GM21786 (cell line): ENCODE measurements around the gene ZNF302.
A peak's percentile ranks its signal among the peaks of the same experiment; 100 is the strongest.
"Not testable (repeated sequence)": the region's sequence is repeated elsewhere in the genome, so short reads cannot be mapped to it uniquely, and the experiment has no call there.

Source experiments
- ATAC-seq: cut with Tn5 transposase; IDR thresholded peaks from one replicate; pipeline ENCODE4 v1.9.1; 2021; ENCODE audit not compliant: unreplicated experiment

Gene ZNF302

DNA sequence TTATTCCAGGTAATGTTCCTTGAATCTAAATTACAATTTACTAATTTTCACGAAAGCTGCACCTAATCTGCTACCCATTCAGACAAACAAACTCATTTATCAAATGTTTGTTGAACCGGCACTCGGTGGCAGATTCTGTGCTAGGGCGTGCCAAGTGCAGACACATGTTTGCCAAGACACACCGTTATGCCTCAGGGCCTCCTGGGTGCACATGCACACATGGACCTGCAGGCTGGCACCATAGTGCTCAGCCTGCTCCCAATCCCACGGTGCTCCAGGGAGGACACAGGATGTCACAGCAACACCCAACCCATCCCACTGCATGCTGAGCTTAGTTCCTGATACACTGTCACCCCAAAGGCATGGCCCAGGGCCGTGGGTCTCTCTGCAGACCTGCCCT, 8.2 kb upstream of the ZNF302 start:
- no peak for ATAC-seq

DNA sequence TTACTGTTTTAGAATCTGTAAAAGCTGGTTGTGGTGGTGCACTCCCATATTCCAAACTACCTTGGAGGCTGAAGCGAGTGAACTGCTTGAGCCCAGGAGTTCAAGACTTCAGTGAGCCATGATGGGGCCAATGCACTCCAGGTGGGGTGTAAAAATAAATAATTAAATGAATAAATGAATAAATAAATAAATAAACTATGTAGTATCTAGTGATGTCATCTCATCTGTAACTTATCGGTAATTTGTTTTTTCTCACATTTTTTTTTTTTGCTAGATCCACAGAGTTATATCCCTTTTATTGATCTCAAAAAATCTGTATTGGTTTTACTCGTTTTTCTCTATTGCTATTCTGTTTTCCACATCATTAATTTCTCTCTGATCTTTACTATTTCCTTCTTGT, 5.5 kb upstream of the ZNF302 start:
- ATAC-seq, result no peak

DNA sequence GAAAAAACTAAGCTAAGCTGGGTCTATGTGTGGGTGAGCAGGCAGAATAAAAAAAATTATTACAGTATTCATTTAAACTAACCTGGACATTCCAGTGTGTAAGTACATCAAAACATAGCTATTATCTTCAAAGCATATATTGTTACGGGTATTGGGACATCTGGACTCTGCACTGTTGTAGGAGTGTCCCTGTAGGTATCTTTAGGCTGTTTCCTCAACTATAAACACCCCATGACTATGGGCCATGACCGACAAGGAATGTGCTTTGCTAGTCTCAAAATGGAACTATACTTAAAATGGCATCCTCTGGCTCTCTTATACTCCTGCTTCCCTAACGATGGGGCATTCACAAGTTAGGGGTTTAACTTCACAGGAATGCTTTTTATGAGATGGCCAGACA, 3.9 kb upstream of the ZNF302 start:
- no peak for ATAC-seq

DNA sequence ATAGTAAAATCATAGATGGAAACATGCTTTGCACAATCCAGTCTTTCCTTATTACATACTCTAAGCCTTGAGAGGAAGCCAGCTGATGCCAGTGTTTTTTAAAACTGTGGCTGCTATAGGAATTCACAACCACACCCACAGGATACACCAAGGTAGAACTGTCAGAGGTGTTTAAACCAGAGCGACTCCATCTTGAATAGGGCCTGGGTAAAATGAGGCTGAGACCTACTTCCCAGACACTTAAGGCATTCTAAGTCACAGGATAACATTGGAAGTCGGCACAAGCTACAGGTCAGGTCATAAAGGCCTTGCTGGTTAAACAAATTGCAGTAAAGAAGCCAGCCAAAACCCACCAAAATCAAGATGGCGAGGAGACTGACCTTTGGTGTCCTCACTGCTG, 2.2 kb upstream of the ZNF302 start:
- ATAC-seq, result no peak

DNA sequence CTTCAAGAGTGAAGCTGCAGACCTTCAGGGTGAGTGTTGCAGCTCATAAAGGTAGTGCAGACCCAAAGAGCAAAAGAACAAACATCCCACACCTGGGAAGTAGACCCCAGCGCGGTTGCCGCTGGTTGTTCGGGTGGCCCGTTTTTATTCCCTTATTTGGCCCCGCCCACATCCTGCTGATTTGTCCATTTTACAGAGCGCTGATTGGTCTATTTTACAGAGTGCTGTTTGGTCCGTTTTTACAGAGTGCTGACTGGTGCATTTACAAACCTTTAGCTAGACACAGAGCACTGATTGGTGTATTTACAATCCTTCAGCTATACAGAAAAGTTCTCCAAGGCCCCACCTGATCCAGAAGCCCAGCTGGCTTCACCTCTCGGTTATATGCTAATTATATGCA, 1.6 kb upstream of the ZNF302 start:
- ATAC-seq, result no peak

DNA sequence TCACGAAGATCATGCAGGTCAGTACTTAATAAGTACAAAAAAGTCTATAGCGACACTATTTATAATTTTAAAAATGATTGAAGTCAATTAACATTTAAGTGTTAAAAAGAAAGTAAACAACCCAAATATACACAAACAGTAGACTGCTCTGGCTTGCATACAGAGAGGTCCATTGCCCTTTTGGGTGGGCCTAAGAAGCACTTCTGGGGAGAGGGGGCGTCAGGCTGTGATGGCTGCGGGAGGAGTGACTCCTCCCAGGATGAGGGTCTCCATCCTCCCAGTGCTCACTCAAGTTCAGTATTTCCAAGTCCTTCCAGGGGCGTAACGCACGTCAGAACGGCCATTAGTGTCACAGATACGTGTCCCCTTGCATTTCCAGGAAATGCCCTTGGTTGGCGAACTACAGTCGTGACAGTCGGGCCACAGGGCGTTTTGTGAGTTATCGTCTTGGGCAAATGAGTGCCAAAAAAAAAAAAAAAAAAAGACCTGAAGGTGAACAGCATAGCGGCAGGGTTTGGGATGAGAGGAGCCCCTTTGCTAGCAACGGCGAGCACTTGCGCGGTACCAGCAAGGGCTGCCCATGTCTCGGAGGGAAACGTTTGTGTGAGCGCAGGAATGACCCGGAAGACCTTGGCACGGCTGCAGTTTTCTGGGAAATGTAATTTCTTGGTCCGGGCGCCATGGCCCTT, 637 bp upstream of the ZNF302 start, which contains the start of gene SCGB2B2:
TSS of gene SCGB2B2 (minus strand) at position 463 of the 689 bp plus-strand sequence. CDS start 82,596 bp downstream, outside the sequence.
- ATAC-seq, result peak; percentile 60

DNA sequence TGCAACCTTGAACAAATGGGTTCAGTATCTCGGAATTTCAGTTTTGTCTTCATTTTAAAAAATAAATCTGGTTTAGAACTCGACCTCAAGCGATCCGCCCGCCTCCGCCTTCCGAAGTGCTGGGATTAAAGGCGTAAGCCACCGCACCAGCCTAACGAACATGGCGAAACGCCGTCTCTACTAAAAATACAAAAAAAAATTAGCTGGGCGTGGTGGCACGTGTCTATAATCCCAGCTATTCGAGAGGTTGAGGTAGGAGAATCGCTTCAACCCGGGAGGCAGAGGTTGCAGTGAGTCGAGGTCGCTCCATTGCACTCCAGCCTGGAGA, 571 bp downstream of the ZNF302 start:
- no peak for ATAC-seq

DNA sequence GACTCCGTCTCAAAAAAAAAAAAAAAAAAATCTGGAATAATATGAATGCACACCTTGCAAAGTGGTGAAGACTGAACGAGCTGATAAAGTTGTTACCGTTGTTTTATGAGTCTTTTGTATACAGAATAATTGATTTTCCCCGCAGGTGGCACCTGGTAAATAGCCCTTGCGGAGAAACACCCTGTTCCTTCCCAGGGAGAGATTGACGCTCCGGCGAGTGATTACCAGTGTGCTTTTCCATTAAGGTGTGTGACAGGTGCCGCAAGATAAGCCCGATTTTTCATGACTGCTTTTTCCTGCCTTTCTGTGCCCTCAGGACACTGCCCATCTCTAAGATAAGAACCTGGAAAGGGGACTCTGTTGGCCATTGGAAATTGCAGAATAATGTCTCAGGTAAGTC, 943 bp downstream of the ZNF302 start:
- no peak for ATAC-seq

DNA sequence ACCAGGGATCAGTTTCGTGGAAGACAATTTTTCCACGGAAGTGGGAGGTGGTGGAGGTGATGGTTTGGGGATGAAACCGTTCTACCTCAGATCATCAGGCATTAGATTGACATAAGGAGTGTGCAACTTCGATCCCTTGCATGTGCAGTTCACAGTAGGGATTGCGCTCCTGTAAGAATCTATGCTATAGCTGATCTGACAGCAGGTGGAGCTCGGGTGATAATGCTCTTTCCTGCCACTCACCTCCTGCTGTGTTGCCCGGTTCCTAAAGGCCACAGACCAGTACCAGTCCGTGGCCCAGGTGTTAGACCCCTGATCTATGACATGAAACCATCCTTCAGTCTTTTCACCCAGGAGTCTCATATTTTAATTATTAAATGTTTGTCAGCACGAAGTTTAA, 4.0 kb downstream of the ZNF302 start:
- ATAC-seq, result no peak

DNA sequence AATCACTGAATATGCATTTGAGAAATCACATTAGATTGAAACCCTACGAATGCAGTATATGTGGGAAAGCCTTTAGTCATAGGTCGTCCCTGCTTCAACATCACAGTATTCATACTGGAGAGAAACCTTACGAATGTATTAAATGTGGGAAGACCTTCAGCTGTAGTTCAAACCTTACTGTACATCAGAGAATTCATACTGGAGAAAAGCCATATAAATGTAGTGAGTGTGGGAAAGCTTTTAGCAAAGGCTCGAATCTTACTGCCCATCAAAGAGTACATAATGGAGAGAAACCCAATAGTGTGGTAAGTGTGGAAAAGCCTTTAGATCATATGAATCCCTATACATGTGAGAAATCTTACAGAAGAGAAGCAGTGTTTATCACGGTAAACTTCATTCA, 7.8 kb downstream of the ZNF302 start:
- ATAC-seq, result not testable (repeated sequence)

DNA sequence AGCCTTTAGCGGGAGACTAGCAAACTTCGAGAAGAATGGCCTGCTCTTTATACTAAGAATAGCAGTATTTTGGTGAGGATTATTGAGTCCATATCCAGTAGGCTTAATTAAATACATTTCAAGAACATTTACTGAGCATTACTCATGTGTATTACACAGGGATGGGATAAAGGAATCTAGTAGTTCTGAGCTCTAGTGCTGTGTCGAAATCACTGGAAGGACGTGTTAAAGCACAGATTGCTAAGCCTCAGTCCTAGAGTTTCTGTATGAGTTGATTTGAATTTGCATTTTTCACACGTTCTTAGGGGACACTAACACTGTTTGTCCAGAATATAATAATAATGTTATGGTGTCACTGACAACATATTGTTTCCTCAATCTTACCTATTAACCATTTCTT, 9.0 kb downstream of the ZNF302 start:
- no peak for ATAC-seq

DNA sequence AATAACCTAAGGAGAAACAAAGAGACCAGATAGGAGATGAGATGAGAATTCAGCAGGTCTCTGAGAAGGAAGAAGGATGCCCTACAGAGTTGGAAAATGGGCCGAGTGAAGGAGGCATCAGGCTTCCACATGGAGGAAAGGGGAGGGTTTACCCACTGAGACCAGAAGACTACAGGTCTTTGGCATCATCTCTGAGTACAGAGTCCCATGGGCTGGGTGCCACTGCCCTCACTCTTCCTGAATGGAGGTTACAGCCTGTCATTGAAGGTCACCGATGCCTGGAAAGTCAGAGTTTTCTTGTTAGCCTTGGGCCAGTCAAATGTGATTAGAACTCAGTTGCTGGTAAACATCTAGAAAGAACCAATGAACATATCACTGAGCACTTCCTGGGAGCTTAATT, 9.9 kb downstream of the ZNF302 start:
- no peak for ATAC-seq

DNA sequence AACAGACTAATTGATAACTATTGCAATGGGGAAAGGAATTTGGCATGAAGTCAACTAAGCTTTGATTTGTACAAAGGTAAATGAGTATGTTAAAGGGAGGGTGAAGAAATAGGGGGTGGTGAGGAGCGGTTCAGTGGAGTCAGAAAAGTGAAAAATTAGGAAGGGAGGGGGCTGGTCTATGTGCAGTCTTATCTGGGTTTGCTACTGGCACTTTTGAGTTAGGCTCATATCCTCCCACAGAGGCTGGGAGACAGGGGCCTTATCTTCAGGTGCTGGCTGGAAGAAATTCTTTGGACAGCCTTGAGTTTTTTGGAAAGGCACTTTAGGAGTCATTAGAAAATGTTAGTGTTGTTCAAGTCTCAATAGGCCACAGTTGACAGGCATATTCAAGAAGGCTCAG, 11.1 kb downstream of the ZNF302 start:
- ATAC-seq, result no peak

DNA sequence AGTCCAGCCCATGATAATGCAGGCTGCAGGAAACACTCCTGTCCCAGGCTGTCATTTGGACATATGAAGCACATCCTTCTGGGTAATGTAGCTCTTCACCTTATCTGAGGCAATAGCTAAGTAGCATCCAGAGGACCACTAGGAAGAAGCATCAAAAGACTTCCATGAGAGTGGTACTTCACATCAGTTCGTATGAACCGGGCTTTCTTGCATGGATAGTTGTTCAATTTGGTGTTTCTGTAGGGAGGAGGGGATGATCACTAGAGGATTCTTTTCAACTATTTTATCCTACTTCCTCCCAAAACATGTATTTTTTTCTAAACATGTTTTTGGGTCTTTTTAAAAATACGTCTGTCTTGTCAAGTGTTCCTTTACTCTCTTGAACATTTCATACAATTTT, 12.9 kb downstream of the ZNF302 start:
- ATAC-seq, result no peak

DNA sequence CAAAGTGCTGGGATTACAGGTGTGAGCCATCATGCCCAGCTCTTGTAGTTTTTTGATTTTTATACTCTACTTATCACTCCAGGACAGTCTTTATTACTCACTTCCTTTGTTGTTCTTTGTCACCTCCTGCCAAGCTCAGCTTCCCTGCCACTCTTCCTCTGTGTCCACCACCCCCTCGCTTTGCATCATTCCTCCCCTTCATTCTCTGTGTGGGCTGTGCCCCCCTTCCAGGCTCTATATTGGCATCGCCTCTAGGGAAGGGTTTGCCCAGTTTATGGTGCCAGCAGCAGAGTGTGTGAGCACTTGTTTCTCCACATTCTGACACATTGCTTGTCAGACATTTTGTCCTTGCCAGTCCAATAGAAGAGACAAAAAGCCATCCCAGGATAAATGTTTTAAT, 15.1 kb downstream of the ZNF302 start:
- ATAC-seq, result no peak

DNA sequence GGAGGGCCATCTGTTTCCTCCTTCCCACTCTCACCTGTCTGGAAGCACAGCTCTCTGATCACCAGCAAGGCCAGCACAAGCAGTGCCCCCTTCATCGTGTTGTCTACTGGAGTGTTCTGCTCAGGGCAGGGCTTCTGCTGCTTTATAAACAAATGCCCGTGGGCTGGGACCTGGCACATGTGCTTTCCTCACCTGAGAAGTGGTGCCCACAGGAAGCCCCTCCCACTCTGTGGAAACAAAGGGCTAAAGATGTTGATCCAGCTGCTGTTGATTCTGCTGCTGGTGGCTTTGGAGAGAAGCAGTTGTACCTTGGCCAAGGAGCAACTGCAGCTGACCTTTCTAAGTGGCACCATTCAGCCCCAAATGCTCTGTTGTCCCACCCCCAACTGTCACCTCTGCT, 30.2 kb downstream of the ZNF302 start:
- ATAC-seq, result no peak

DNA sequence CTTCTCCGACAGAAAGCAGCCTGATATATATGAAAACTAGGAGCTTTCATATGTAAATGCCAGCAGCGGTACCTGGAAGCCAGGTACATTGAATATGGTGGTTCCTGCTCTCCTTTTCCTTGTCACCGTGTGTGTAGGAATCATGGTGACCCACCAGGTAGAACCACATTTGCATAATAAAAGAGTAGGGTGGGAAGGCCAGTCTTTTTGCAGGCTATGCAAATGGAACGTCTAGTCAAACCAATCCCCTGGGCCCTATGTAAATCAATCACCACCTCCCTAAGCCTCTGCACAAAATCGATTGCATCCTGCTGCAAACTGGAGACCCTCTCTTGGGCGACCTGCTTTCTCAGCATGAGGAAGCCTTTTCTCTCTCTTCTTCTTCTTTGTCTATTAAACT, 34.4 kb downstream of the ZNF302 start:
- ATAC-seq, result no peak

DNA sequence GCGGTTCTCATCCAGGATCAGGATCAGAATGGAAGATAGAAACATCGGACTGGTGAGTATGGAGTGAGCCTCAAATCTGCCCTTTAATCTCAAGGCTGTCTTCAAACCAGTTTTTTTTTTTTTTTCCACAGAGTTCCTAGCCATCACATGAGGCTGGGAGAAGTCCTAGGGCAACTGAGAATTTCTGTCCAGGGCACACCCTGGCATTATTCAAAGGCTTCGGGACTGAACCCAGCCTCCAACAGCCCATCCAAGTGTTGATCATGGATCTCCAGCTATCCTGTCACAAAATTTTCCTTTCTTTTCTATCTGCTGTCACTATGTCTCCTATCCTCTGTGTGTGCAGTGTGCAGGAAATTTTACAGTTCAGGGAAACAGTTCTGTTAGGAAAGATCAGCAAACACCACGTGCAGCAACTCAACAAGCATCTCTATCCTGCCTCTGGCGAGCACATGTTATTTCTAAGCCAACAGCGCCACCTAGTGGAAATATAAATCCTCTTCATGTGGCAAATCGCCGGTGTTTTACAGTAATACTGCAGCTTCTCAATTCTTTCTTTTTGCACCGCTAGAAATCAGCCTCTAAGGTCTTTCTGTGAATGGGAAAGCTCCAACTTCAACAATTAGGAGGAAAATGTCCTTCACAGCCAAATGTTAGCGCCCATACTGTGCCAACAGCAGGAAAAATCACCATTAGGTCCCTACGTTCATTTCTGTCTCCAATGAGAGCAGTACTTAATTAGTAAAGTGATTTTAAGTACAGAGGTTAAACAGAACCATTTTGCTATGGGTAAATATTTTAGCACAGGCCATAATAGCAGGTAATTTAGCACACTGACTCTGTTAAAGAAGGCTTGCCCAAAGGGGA, 35.1 kb downstream of the ZNF302 start:
- no peak for ATAC-seq

DNA sequence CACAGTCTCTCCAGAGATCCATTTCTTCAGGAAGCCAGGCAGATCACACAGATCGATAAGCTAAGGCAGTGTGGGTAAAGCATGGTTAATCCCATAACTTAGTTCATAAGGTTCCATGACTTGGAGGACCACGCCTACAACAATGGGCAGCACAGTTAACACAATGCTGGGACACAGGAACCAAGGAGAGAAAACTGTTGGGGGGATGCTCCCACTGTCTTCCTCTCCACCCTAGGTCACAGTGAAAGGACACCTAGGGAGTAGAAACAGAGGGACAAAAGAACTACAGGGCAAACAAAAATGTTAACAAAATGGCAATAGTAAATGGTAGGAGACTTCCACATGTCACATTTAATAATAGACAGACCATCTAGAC, 35.8 kb downstream of the ZNF302 start:
- ATAC-seq, result no peak

DNA sequence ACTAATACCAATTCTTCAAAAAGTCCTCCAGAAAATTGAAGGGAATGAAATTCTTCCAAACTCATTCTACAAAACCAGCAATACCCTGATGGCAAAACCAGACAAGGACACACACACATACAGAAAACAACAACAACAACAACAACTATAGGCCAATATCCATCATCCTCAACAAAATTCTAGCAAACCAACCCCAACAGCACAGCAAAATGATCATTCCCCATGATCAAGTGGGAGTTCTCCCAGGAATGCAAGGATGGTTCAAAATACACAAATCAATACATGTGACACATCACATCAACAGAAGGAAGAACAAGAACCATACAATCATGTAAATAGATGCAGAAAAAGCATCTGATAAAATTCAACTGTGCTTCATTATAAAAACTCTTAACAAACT, 37.9 kb downstream of the ZNF302 start:
- ATAC-seq, result no peak

DNA sequence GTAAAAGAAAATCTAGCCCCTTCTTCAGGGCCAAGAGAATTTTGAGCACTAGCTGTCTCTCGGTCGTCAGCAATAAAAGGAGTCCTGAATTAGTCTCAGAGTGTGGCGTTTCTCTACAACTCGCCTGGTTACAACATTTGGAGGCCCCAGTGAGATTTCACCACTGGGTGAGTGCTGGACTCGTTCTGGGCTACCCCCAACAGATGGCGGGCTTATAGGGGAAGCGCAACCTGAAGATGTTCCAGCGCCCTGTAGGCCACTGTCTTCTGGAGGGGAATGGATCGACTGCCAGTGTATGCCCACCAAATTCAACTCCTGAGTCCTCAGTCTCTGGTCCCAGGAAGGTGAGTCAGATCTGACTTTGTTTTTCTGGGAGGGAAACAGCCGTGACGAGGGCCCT, 44.9 kb downstream of the ZNF302 start:
- ATAC-seq, result no peak

DNA sequence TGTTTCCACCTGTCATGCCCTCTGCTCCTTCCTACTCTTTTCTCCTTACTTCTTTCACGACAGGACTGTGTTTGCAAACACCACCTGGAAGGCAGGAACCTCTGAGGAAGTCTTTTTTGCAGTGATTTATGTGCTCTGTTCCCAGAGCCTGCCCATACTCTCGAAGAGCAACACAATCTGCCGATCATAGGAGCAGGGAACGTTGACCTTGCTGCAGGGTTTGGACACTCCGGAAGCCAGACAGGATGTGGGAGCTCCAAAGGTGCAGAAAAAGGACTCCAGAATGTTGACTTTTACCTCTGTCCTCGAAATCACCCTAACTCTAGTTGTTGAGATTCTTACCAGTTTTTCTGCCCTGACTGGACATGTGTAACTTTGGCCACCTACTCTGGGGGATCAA, 47.9 kb downstream of the ZNF302 start:
- no peak for ATAC-seq
